Osteocyte (in vitro differentiated cells): ENCODE measurements around the gene PRPF19. TPM values are rescaled to one million over a fixed set of nuclear protein-coding genes. Genes with fewer than 3 reads are reported as not detected.

Source experiments
- DNase-seq: peaks from one replicate; pipeline ENCODE4 v3.0.0; 2021; ENCODE audit warnings: mixed read lengths; ENCODE audit not compliant: unreplicated experiment; ENCODE audit errors: extremely low spot score
- H3K27ac Mint-ChIP-seq: one replicate; pipeline ENCODE4 v1.8.0; 2021; ENCODE audit warnings: mild to moderate bottlenecking, mixed read lengths; ENCODE audit not compliant: unreplicated experiment
- H3K27me3 Mint-ChIP-seq: one replicate; pipeline ENCODE4 v1.8.0; 2021; ENCODE audit warnings: mixed read lengths; ENCODE audit not compliant: unreplicated experiment
- H3K36me3 Mint-ChIP-seq: one replicate; pipeline ENCODE4 v1.8.0; 2021; ENCODE audit warnings: mixed read lengths; ENCODE audit not compliant: unreplicated experiment
- H3K4me1 Mint-ChIP-seq: one replicate; pipeline ENCODE4 v1.8.0; 2021; ENCODE audit warnings: mixed read lengths; ENCODE audit not compliant: unreplicated experiment
- H3K4me3 Mint-ChIP-seq: one replicate; pipeline ENCODE4 v1.8.0; 2021; ENCODE audit warnings: mild to moderate bottlenecking, moderate library complexity, mixed read lengths; ENCODE audit not compliant: unreplicated experiment
- H3K9me3 Mint-ChIP-seq: one replicate; pipeline ENCODE4 v1.8.0; 2021; ENCODE audit warnings: mixed read lengths; ENCODE audit not compliant: unreplicated experiment
- CTCF ChIP-seq: fragments of 200-600 bp; sonication (generic); IDR thresholded peaks from 2 replicates; pipeline ENCODE4 v1.5.0; 2021; ENCODE audit warnings: antibody characterized with exemption, mild to moderate bottlenecking, moderate library complexity
- total RNA-seq: library from RNA; stranded (reverse); gene quantifications from 2 replicates; pipeline ENCODE4 v1.2.1, GENCODE V29; 2021

PRPF19 gene
- total RNA-seq, 1 donor from 2014 or later, result 78.0 TPM

- H3K36me3 Mint-ChIP-seq, result peaks cover 20% of the 10 kb centered on the region
- no peak overlapping the region for H3K27ac Mint-ChIP-seq
- TF ChIP-seq CTCF, result no peak
- H3K4me3 Mint-ChIP-seq, result no peak overlapping the region
- no peaks in the 10 kb centered on the region for H3K4me1 Mint-ChIP-seq
- H3K9me3 Mint-ChIP-seq, result no peaks in the 10 kb centered on the region
- H3K27me3 Mint-ChIP-seq, result no peaks in the 10 kb centered on the region
- no peak for DNase-seq
These were observed 35.8 kb upstream of the PRPF19 start for GRCh38 chr11:60942219-60942618.

GRCh38 chr11:60941371-60942119 lies 35.2 kb upstream of the PRPF19 start:
- Mint-ChIP-seq H3K27me3 (no peaks in the 10 kb centered on the region), H3K4me3 (no peak overlapping the region), H3K36me3 (peaks cover 20% of the 10 kb centered on the region), H3K9me3 (no peaks in the 10 kb centered on the region), H3K27ac (no peak overlapping the region), H3K4me1 (no peaks in the 10 kb centered on the region)
- no peak for TF ChIP-seq CTCF
- DNase-seq, result no peak

GRCh38 chr11:60939855-60940254 lies 33.5 kb upstream of the PRPF19 start:
- no peak for TF ChIP-seq CTCF
- H3K27ac Mint-ChIP-seq, result no peak overlapping the region

GRCh38 chr11:60939301-60939700 lies 32.9 kb upstream of the PRPF19 start:
- Mint-ChIP-seq H3K9me3 (no peaks in the 10 kb centered on the region), H3K27ac (no peak overlapping the region), H3K27me3 (no peaks in the 10 kb centered on the region), H3K4me1 (no peaks in the 10 kb centered on the region), H3K4me3 (no peak overlapping the region), H3K36me3 (peaks cover 12% of the 10 kb centered on the region)
- DNase-seq, result no peak
- TF ChIP-seq CTCF, result no peak

More at GRCh38 chr11:60939855-60940254, 33.5 kb upstream of the PRPF19 start:
- Mint-ChIP-seq H3K4me1 (no peaks in the 10 kb centered on the region), H3K27me3 (no peaks in the 10 kb centered on the region), H3K4me3 (no peak overlapping the region), H3K9me3 (no peaks in the 10 kb centered on the region), H3K36me3 (peaks cover 12% of the 10 kb centered on the region)
- DNase-seq, result no peak

GRCh38 chr11:60938500-60938899 lies 32.1 kb upstream of the PRPF19 start:
- Mint-ChIP-seq H3K36me3 (peaks cover 16% of the 10 kb centered on the region), H3K9me3 (no peaks in the 10 kb centered on the region), H3K4me1 (no peaks in the 10 kb centered on the region), H3K27me3 (no peaks in the 10 kb centered on the region), H3K27ac (no peak overlapping the region), H3K4me3 (no peak overlapping the region)
- TF ChIP-seq CTCF, result no peak
- no peak for DNase-seq
